Activated gamma-delta T cell (primary cell): ENCODE results near the gene SMARCC1.

Experiments
- DNase-seq: peaks from one replicate; lab custom pipeline; 2025; lab: John Stamatoyannopoulos, UW

The SMARCC1 gene

DNA sequence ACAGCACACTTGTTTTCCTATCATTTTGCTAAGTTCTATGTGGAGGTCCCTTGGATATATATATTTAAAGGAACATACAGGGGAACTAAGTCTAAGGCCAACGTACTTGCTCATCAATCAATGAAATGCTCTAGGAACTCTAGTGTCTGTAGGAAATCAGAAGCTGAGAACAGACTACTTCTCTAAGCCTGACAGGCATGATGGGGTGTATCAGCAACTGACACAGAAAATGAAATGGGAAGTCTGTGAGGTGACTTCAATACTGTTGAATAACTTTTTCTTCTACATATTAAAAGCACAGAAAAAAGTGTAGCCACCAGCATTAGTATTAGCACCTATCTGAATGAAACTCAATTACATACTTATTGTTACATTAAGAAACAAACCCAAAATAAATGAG lies 146.2 kb downstream of the SMARCC1 start:
- DNase-seq = no peak

DNA sequence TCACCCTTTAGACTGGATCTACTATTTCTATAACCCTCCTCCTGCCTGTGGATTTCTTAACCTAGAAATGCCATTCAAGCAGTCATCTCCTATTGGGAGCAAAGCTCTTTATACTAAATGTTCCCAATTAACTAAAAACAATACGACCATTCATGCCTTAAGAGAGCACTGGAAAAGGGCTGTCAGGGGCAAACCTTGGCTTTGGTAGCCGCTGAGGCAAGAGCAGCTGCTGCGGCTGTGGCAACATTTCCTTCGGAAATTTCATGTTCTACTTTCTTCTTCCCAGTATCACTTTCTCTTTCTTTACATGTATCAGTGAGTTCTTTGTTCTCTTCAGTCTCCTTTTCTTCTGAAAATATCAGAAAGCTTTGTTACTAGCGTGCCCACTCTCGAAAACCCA lies 146.7 kb downstream of the SMARCC1 start:
- no peak for DNase-seq

DNA sequence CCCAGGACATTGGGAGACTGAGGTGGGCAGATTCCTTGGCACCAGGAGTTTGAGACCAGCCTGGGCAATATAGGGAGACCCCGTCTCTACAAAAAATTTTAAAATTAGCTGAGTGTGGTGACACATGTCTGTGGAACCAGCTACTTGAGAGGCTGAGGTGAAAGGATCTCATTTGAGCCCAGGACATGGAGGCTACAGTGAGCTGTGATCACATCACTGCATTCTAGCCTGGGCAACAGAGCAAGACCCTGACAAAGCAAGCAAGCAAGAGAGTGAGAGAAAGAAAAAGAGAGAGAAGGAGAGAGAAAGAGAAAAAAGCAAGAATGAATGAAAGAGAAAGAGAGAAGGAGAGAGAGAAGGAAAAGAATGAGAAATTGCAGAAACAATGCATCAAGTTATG lies 150.9 kb downstream of the SMARCC1 start:
- DNase-seq = no peak

DNA sequence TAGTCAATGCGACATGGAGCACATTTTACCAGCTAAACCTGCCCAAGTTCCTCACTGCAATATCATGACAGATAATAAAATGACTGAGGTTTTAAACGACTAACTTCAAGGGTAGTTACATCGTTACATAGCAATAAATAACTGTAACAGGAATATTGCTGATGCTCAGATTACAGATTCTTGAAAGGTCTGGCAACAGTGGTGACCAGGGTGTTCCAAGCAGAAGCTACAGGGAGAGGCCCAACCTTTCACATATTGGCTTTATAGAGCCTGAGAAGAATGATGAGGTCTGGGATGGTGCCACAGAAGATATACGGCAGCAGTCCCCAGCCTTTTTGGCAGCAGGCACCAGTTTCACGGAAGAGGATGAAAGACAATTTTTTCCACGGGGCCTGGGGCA lies 151.9 kb downstream of the SMARCC1 start:
- DNase-seq = no peak

DNA sequence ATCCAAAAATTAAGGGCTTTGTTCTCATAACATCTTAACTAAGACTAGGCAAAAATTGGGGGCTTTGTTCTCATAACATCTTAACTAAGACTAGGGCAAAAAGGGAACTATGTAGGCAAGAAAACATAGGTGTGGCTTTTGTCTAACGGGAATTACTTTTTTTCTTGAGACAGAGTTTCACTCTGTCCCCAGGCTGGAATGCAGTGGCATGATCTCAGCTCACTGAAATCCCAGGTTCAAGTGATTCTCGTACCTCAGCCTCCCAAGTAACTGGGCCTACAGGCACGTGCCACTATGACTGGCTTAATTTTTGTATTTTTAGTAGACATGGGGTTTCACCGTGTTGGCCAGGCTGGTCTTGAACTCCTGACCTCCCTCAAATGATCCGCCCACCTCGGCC lies 153.3 kb downstream of the SMARCC1 start:
- DNase-seq = no peak

DNA sequence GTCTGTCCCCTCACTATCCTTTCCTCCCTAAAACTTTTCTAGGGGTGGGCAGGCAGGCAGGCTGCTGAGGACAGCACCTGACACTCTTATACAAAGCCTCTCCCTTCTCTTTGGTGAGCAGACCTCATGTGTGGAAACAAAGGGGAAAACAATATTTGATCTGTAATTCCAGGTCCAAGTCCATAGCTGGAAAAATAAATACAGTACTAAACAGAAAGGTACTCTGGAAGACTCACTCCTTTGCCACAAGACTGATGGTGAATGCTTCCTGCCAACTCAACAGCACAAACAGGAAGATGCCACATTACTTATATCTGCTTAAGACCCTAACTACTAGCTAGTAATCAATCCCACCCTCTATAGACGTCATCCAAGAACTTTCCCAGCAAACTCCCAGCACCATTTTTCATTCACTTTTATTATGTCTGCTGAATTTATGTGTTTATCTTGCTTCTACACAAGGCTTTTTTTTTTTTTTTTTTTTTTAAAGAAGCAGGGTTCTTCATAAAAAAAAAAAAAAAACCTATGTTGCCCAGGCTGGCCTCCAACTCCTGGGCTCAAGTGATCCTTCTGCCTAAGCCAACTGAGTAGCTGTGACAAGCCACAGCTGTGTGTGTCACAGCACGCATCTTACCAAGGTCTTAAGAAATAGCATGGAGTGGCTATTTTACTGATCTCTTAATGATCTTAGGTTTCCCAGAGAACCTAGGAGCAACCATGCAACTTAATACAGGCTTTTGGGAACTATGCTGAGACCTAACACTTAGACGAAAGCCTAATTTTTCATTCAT lies 158.8 kb downstream of the SMARCC1 start:
- DNase-seq = no peak

DNA sequence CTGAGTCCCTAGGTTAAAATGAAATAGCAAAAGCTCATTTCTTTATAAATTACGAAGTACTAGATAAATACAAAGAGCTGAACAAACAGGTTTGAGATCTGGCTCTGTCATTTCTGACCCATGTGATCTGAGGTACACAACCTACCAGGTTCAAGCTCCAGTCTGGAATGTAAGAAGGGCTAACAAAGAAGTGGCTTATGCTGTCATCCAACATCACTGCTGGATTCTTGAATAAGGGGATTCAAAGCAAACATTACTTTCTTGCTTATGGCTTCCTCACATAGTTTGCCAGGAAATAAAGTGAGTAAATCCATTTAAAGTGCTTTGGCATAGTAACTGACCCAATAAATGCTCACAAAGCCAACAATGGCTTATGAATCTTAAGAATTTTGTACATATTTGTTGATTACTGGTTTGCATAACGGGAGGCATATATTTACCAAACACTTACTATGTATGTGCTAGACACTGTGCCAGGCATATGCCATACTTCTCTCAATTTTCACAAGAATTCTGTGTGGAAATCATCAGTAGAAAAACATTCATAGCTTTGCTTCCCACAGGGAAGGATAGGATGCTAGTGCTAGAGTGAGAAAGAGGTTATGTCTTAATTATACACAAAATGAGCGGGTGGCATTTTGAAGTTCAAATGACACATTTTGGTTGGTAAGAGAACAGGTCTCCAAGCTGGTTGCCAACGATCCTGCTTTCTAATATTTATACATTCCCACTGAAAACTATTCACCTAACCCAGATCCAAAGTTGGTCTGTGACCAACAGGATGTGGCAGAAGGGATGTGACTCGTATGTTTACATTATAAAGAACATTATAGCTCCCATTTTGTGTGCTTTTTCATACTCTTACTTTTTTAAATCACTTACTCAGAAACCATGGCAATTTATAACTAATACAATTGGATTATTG lies 164.3 kb downstream of the SMARCC1 start:
- DNase-seq = no peak

DNA sequence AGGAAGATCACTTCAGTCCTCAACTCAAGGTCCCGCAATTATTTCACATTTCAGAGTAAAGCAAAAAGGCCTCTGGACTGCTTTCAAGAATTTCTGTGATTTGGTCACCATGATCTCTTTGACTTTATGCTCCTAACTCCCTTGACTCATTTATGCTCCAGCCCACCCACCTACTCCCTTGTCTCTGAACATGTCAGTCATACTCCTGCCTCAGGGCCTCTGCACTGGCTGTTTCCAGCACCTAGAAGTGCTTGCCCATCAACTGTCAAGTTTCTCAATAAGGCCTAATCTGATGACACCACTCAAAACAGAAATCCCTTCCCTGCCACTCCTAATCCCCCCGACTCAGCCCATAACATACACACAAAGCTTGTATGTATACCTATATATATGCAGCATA lies 166.9 kb downstream of the SMARCC1 start:
- no peak for DNase-seq

DNA sequence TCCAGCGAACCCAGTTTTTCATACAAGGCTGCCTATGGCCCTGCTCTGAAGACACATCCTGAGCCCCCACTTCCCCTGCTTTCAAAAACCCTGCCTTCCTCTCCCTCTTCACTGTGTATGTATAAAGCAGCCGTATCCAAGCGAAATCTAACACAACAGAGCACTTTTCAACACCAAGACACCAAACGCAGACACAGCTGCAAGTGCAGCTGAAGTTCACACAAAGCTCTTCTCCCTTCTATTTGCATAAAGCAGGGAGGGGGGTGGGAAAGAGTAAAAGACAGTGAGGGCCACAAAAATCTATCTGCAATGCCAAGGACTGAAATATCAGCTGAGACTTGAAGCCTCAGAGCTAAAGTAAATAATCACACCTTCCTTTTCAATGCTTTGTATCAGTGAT lies 168.0 kb downstream of the SMARCC1 start:
- no peak for DNase-seq

DNA sequence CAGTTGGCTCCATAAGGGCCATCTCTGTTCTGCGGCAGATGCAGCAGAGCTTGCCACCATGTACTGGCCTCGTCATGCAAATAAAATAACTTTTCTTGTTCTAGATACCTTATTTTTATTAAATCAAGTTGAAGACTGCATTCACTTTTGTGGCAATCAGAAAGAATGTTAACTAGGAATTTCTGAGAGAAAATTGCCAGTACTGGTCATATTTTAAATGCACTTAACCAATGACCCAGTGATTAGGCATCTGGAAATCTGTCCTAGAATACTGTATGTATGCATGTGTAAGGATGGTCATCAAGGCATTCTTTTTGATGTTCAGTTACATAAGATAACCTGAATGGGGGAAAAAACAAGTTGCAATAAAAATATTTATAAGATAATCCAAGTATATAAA lies 168.8 kb downstream of the SMARCC1 start:
- DNase-seq = no peak

DNA sequence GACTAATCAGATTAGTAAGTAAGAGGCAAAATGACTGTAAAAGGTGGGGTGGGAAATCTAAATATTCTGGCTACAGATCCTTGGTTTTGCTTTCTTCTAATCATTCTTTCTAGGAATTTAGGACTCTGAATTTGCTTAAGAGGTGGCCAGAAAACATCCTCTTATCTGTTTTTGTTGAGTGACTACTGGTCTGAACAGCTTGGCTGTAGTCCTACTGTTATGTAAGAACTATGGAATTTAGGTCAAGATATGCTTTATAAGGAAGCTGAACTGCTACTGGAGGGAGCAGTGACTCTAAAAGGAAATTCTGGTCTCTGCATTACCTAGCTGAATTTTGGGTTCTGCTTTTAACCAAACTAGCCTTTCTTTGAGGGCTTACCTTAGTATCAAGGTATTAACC lies 169.5 kb downstream of the SMARCC1 start:
- no peak for DNase-seq

DNA sequence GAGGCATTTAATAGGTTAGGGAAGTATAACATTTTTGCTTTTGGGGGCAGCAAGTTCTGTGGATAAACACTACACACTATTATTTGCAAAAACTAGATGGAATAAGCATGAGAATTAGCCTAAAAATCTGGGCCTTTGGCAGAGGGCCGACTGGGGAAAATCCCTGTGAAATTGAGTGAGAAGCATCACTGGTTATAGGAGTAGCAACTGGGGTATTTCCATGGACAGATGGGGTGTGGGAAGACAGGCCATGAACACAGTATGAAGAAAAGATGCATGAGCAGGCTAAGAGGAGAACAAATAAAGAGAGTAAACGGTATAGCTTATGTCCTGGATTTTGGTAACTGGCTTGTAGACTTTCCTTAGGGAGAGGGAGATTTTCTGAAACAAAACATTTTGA lies 170.1 kb downstream of the SMARCC1 start:
- no peak for DNase-seq

DNA sequence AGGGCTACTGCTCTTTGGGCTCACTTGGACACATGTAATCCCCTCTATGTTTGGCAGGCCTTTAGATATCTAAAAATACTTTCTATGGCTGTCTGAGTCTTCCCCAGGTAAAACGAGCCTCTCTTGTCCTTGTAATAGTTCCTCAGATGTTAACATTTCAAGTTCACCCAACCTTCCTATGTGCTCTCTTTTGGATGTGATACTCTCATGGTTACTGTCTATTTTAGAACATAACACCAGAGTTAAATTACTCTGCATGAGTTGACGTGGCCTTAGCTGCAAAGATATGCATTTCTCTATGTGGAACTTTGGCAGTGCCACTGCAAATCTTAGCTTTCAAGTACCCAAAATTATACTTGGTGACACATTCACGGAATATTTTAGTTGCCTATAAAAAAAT lies 171.1 kb downstream of the SMARCC1 start:
- DNase-seq = no peak

DNA sequence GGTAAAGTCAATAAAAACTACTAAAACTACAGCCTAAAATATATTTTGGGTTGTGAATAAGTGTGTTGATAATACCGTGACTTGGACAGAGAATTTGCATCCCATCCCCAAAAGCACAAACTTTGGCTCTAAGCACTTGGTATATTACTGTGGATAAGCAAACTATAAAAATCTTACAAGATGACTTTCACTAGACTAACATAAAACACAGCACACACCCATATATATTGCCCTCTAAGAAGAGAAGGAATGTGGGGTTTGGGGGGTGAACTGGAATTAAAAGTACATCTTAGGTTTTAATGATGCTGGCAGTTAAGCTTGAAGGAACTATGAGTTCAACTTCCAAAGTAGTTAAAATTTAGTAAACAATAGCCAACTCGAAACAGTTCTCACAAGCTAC lies 174.4 kb downstream of the SMARCC1 start:
- no peak for DNase-seq

DNA sequence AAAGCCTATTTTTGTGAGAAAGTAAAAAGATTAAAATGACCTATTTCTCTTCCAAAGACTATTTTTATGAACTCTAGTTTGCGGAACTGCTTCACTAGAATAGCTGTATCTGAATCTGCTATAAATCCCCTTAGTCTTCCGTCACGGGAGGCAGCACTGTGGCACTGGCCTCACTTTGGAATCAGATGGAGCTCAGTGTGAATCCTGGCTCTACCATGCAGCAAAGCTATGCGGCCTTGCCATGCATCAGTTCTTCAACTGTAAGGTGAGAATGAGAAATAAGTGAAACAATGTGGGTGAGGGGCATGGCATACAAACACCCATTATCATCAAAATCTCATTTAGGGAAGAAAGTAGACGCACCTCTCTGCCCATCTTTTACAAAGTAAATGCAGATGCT lies 175.5 kb downstream of the SMARCC1 start:
- no peak for DNase-seq

DNA sequence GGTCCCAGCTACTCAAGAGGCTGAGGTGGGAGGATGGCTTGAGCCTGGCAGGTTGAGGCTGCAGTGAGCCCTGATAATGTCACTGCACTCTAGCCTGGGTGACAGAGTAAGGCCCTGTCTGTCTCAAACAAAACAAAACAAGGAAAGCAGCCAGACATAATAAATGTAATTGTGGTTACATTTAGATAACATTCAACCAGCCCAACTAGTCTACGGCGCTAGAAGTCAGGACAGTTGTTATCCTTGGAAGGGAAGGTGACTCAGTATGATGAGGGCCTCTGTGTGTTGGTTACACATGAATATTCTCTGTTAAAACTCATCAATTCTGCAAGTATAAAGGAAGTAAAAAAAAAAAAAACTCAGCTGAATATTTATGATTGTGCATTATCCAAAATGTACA lies 176.0 kb downstream of the SMARCC1 start:
- no peak for DNase-seq

DNA sequence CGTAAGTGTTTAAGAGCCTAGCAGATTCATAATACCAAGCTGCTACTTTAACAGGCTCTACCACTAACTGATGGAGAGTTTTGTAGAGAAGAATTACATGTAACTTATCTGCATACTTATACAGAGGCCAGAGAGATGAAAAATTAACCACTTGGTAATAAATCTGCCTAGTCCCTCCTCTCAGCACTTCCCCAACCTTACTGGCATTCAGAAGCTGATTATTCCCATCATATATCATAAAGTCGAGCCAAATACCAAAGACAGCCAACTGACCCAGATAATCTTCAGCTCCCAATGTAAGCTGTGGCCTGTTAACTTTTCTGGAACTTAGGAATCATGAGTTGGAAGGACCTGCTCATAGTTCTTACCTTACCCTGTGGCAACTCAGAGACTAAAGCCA lies 177.5 kb downstream of the SMARCC1 start:
- no peak for DNase-seq

DNA sequence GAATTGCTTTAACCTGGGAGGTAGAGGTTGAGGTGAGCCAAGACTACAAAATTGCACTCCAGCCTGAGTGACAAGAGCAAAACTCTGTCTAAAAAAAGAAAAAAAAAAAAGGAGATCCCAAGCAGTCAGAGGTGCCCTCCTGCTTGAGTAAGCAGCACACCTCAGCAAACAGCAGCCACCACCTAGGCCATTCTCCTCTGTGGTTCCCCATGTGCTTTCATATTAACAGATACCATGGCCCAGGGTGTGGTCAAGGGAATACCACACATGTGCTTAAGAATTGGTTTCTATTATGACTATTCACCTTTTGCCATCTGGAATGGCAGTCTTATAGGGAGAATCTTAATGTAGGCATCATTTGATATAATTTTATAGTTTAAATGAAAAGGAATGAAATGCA lies 178.4 kb downstream of the SMARCC1 start:
- no peak for DNase-seq

DNA sequence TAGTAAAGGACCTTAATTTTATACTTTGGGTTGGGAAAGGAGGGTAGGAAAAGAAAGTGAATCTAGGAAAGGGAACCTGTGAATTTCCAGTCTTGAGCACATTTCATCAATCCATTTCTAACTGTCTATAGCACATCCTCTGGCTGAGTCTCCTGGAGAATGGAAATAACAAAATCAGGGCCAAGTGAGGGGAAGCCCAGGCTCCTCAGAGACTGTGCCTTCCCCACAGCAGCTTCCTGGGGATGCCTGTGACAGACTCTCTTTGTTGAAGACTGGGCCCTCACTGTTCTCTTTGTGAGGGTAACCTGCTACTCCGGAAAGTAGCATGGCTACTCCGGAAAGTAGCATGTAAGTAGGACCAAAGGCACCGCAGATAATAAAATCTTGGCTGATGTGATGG lies 180.4 kb downstream of the SMARCC1 start:
- no peak for DNase-seq

DNA sequence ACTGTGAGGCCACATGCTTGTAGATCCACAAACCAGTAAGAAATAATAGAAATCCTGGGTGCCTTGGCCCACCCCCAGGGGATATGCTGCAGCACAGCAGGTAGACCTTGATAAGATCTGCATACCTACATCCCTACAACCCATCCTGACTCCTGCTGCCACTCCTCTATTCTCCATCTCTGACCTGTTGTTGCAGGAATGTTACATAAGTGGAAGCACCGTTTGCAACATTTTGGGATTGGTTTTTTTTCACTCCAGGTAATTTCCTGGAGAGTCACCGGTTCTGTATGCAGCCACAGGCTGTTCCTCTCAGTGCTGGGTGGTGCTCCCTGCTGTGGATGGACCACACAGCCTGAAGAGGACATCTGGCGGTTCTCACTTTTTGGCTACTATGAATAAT lies 186.9 kb downstream of the SMARCC1 start:
- no peak for DNase-seq

DNA sequence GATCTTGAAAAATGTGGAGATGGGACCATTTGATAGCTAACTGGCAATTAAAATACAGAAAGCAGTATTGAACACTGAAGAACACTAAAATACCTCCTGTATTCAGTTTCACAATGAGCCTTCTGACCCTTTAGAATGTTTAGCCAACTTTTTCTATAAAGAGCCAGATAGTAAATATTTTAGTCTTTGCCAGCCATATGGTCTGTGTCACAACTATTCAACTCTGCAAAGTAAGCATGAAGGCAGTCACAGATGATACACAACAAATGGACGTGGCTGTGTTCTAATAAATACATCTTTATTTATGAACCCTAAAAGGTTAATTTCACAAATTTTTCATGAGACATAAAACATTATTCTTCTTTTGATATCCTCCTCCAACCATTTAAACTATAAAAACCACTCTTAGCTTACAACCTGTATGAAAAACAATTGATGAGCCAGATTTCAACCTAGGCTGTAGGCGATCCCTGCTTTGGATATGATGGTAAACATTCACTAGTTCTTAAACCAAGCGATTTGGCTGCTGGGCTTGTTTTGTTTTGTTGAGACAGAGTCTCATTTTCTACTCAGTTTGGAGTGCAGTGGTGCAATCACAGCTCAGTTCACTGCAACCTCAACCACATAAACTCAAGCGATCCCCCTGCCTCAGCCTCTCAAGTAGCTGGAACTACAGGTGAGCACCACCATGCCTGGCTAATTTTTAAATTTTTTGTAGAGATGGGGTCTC lies 189.5 kb downstream of the SMARCC1 start:
- no peak for DNase-seq

DNA sequence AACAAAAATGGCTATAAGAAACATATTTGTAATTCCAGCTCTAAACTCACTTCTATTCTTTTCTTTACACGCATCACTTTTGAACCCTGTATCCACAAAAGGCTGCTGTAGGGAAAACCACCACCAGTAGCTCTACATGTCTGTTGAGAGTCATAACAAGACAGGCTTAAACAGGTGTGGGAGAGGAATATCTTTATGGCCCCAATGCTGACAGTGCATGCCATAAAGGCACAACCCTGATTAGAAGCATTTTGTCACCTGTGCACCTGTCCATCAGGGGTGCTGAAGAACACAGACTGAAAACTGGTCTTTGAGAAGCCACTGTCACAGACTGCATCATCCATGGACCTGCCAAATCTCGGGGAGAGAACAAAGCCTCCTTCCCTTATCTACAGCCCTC lies 191.5 kb downstream of the SMARCC1 start:
- no peak for DNase-seq

DNA sequence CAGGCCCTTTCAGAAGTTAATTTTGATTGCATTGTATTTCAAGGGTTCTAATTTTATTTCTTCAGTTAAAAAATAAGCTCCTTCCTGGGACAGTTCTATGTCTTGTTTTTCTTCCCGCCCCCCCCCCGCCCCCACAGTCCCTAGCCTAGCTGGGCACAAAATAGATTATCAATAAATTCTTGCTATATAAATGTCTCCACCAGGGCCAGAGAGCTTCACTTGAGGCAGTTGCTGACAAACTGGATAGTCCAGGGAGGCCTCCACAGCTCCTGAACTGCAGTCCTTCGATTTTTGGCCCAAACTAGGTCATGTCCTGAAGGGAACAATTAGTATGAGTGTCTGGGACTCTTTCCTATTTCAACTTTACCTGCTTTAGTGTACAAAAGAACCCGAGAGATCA lies 193.1 kb downstream of the SMARCC1 start:
- no peak for DNase-seq
